Activated CD4-positive, CD25-positive, alpha-beta regulatory T cell treated with anti-CD3 and anti-CD28 coated beads, Interleukin-2, amount 50 U/mL, for 24 hours (primary cell): ENCODE data around the gene HMCN2.
A peak's percentile ranks its signal among the peaks of the same experiment; 100 is the strongest.

ENCODE experiments used
- ATAC-seq, 2 donors: fragments of 150-1000 bp; cut with Tn5 transposase; one replicate each; pipeline ENCODE4 v1.10.0; 2021; ENCODE audit warnings: mild to moderate bottlenecking in 1 of 2, moderate library complexity in 1 of 2

Gene HMCN2

GRCh38 chr9:130443456-130443801 lies 177.9 kb downstream of the HMCN2 start:
- no peak for ATAC-seq

GRCh38 chr9:130443840-130444492 lies 178.4 kb downstream of the HMCN2 start:
- no peak for ATAC-seq

GRCh38 chr9:130444565-130445221 lies 179.1 kb downstream of the HMCN2 start, which contains the start of gene ASS1:
Gene ASS1, plus strand, starts transcription at chr9:130444961. Its CDS starts 7,268 bp downstream, at chr9:130452229.
- peak; percentile 57 to 75 for ATAC-seq

- no peak for ATAC-seq
These were observed 179.9 kb downstream of the HMCN2 start for GRCh38 chr9:130445268-130445983.

GRCh38 chr9:130446101-130446861 lies 180.7 kb downstream of the HMCN2 start:
- no peak for ATAC-seq

GRCh38 chr9:130447193-130447816 lies 181.7 kb downstream of the HMCN2 start:
- ATAC-seq: no peak

GRCh38 chr9:130448035-130448624 lies 182.6 kb downstream of the HMCN2 start:
- ATAC-seq: no peak

- no peak for ATAC-seq
These were observed 183.4 kb downstream of the HMCN2 start for GRCh38 chr9:130448771-130449603.

GRCh38 chr9:130450344-130451003 lies 184.9 kb downstream of the HMCN2 start:
- ATAC-seq: no peak

GRCh38 chr9:130451004-130451390 lies 185.4 kb downstream of the HMCN2 start:
- no peak for ATAC-seq

GRCh38 chr9:130451509-130452388 lies 186.2 kb downstream of the HMCN2 start:
- no peak for ATAC-seq

GRCh38 chr9:130452835-130453234 lies 187.3 kb downstream of the HMCN2 start:
- ATAC-seq: no peak

GRCh38 chr9:130453487-130453886 lies 187.9 kb downstream of the HMCN2 start:
- ATAC-seq: no peak

GRCh38 chr9:130454096-130454811 lies 188.7 kb downstream of the HMCN2 start:
- ATAC-seq: no peak

- no peak for ATAC-seq
These were observed 189.3 kb downstream of the HMCN2 start for GRCh38 chr9:130454812-130455325.

GRCh38 chr9:130458027-130458803 lies 192.7 kb downstream of the HMCN2 start:
- ATAC-seq: no peak

- ATAC-seq: no peak
These were observed 193.2 kb downstream of the HMCN2 start for GRCh38 chr9:130458804-130459067.

GRCh38 chr9:130459151-130459550 lies 193.6 kb downstream of the HMCN2 start:
- ATAC-seq: no peak
